GM18508 (cell line): ENCODE measurements around the gene MRPL23.
"Not testable (repeated sequence)": the region's sequence is repeated elsewhere in the genome, so short reads cannot be mapped to it uniquely, and the experiment has no call there.

Experiments used
- ATAC-seq: cut with Tn5 transposase; IDR thresholded peaks from one replicate; pipeline ENCODE4 v1.9.1; 2021; ENCODE audit warnings: moderate number of reproducible peaks; ENCODE audit not compliant: insufficient read depth, unreplicated experiment

The MRPL23 gene

DNA sequence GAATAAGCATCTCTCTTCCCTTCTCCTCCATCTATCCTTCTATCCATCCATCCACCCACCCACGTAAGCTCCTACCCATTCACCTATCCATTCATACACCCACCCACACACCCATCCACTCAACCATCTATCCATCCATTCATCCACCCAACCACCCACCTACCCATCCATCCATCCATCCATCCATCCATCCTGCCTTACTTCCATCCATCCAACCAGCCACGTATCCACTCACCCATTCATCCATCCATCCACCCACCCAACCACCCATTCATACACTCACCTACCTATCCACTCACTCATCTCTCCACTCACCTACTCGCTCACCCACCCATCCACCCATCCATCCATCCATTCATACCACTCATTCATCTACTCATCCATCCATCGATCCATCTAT is 14.5 kb upstream of the MRPL23 start:
- no peak for ATAC-seq

DNA sequence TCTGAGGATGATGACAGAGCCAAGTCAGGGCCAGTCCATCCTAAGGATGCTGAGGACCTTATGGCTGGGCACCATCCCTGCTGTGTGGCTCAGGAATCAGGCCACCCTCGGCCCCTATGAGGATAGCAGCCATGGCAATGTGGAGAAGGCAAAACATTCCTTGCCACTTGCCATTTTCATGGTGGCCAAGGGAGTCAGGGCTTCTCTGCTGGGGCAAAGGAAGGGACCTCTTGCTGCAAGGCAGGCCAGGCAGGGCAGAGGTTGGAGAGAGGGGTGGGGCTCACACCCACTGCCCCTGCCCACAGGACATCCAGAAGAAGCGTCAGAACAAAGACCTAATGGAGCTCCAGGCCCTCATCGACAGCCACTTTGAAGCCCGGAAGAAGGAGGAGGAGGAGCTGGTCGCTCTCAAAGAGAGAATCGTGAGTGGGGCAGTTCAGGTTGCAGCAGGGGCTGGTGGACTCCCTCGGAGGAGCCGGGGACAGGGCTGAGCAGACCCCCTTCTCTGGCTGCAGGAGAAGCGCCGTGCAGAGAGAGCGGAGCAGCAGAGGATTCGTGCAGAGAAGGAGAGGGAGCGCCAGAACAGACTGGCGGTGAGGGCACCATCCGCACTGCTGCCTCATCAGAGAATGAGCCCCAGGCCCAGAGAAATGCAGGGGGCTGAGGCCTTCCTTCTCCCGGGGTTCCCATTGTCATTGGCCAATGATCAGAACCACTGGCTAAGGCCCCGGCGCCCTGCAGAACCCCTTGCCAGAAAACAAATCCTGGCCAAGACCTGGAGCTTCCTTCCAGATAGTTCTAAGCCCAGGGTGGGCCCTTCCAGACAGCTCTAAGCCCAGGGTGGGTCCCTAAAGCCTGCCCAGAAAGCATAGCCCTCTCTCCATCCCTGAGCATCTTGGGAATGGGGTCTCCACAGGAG is 13.5 kb upstream of the MRPL23 start:
- no peak for ATAC-seq

DNA sequence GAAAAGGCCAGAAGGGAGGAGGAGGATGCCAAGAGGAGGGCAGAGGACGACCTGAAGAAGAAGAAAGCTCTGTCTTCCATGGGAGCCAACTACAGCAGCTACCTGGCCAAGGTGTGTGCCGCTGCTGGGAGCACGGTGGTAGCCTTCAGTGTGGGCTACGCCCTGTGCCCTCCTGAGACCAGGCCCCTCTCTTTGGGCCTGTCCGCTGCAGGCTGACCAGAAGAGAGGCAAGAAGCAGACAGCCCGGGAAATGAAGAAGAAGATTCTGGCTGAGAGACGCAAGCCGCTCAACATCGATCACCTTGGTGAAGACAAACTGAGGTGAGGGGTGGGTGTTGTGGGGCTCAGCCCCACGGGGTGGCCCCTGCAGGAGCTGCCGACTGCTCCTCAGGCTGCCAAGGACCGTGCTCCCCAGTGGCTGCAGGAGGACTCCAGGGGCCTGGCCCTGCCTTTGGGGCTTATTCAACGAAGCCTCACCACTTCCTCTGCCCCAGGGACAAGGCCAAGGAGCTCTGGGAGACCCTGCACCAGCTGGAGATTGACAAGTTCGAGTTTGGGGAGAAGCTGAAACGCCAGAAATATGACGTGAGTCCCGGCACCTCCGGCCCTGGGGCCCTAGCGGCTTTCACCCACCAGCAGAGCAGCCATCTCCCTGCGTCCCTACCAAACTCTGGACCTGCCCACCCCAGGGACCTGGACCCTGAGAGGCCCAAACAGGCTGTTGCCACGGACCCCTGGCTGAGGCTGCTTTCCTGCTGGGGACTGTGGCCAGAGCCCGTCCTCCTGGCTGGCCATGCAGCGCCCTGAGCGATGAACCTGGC is 12.6 kb upstream of the MRPL23 start:
- ATAC-seq: no peak

DNA sequence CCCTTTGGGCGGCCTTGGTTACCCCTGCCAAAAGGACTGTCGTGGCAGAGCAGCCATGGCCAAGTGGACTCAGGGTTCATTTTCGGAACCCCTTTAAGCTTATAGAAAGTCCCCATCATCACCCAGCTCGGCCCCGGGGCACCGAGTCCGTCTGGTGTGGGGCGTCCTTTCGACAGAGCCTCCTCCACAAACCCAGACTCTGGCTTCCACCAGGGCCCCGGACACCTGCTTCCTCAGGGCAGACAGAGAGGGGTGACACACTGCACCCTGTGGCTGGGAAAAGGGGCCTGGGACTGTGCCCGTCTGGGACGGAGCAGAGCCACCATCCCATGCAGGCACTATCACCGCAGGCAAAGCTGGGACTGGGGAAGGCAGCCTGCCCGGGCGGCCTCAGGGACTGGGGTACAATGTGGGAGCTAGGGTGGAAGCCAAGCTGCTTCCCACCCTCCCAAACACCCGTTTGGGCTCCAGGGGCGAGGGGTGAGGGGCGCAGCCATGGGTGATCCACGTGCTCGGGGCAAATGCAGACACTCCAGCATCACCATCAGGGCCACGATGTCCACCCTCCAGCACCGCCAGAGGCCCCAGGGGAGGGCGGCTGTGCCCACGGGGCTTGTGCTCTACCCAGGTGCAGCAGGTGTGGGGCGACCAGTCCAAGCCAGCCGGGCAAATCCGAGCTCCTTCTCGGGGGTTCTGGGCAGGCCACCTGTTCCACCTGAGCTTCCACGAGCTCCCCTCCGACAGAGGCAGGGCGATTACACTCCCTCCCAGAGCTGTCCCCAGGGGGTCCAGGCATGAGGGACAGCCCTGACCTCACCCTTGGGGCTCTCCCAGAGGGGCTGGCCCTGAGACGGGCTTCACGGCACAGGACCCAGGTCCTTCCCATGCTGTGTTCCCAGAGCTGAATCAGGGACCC is 11.7 kb upstream of the MRPL23 start:
- no peak for ATAC-seq

DNA sequence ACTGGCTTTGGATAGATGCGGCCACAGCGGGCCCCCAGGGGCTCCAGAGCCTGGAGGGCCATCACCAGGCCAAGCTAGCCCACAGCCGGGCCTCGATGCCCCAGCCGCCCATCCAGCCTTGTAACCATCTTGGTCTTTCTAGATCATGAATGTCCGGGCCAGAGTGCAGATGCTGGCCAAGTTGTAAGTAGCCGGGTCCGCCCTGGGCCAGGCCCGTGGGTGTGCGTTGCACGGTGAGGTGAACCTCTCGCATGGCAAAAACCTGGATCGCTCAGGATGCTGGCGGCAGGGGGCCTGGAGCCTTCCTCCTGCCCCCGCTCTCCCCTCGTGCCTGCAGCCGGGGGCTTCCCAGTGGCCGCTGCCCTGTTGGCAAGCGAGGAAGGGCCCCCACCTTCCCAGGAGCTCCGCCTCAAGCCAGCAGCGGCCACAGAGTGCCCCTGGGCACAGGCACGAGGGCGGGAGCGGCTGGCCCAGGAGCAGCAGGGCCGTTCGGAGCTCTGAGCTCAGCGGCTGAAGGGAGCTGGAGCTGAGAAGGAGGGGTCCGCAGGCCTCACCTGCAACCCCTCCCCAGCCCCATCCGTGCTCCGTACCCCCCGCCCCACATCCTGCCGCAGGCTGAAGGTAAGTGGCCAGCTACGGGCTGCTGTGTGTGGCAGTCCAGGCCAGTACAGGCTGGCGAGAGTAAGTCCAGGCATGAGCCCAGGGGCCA is 10.9 kb upstream of the MRPL23 start:
- no peak for ATAC-seq

DNA sequence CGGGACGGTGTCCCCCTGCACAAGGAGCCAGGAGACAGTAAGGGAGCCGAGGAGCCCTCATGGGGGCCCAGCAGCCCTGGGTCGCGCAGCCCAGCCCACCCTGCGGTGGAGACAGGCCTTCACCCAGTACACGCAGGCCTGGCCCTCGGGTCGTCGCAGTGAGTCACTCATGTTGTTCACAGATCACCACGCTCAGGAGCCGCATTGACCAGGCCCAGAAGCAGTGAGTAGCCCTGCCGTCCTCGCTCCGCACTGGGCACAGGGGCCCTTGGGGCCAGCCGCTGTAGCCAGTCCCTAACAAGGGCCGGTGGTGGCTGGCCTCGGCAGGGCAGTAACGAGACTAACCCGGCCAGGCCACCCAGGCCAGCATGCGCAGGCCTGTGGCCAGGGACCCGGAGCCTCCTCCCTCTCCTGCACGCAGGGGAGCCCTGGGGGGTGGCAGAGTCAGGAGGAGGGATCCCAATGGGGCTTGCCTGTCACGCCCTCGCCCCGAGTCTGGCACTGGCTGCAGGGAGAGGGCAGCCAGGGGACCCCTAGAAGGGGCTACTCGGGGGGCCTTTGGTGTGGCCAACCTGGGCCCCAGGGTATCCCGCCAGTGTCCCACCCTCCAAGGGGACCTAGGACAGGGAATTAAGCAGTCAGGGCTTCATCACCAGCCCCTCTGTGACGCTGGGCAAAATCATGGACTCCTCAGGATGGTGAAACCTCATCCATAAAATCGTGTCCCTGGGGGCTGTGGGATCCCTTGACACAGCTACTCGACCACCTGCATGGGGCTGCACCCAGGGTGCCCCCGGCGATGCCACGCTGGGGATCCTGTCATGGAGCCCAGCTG is 10.1 kb upstream of the MRPL23 start:
- no peak for ATAC-seq

DNA sequence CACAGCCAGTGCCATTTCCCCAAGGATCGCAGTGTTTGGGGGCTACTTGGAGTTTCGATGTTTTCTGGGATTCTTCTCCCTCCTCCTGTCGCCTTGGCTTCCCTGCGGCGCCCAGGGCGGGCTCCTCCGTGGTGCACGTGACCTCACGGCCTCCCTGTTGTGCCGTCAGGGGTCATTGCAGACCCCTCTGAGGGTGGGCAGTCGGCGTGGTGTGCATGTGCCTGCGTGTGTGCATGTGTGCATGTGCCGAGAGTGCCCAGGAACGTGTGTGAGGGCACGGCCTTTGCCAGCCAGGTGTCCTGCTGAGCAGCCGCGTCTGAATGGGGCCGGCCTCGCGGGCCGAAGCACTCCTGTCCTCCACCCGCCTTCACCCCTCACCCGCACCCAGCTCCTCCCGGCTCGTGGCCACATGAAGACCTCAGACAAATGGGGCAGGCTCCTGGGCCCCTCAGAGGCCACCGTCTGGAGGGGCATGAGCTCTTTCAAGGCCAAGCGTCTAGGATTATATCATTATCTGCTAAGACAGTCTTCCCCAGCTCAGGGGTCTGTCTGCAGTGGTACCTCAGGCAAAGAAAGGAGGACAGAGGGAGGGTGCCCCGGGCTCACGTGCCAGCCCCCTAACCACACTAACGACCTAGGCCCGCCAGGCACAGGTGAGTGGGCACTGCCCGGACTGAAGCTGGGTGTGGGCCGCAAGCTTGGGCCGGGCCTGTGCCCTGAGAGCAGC is 9.4 kb upstream of the MRPL23 start:
- no peak for ATAC-seq

DNA sequence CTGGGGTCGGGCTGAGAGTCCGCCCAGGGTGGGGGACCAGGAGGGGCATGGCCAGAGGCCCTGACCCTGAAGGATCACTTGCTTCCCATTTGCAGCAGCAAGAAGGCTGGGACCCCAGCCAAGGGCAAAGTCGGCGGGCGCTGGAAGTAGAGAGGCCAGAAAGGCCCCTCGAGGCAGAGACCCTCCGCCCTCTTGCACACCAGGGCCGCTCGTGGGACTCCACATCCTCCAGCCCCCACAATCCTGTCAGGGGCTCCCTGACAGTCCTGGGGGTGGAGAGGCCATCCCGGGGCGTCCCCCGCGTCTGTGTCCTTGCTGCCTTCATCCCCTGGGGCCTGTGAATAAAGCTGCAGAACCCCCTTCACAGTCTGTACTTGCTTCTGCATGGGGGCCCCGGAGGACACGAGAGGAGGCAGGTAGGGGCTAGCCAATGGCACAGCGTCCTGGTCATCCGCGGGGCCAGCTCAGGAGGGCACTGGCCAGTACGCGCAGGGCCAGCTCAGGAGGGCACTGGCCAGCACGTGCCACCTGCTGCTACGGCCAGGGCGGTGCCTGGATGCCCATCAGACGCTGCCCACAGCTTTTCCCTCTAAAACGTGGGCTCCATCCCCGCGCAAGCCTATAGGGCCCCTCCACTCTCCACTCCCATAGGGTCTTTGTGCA is 8.7 kb upstream of the MRPL23 start:
- no peak for ATAC-seq

DNA sequence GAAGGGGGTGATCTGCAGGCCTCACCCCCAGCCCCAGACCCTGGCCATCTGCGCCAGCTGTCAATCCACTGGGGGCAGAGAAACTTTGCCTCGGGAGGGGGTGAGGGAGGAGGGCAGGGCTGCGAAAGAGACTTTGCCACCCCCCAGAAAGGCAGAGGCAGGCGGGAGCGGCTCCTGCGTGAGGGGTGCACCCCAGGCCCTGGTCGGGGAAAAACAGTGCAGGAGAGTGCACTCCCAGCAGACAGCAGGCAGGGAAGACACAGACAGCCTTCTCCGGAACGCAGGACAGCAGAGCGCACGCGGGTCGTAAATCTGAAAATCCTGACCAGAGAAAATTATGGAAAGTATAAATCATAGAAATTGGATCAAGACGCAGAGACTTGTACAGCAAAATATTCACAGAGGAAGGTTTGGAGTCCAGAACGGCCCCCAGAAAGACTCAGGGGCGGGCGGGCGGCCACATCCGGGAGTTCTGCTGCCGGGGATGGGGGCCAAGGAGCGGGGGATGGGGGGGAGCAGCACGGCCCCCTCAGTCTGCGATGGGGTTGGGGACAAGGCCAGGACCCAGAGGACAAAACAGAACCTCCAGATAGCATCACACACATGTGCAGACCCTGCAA is 8.0 kb upstream of the MRPL23 start:
- no peak for ATAC-seq

DNA sequence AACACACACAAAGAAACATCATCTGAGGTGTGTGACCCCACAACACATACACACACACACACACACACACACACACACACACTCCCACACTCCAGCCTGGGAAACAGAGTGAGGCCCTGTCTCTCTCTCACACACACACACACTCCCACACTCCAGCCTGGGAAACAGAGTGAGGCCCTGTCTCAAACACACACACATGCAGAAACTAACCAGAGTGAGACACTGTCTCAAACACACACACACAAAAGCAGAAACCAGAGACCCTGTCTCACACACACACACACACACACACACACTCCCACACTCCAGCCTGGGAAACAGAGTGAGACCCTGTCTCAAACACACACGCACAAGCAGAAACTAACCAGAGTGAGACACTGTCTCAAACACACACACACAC is 7.3 kb upstream of the MRPL23 start:
- not testable (repeated sequence) for ATAC-seq

DNA sequence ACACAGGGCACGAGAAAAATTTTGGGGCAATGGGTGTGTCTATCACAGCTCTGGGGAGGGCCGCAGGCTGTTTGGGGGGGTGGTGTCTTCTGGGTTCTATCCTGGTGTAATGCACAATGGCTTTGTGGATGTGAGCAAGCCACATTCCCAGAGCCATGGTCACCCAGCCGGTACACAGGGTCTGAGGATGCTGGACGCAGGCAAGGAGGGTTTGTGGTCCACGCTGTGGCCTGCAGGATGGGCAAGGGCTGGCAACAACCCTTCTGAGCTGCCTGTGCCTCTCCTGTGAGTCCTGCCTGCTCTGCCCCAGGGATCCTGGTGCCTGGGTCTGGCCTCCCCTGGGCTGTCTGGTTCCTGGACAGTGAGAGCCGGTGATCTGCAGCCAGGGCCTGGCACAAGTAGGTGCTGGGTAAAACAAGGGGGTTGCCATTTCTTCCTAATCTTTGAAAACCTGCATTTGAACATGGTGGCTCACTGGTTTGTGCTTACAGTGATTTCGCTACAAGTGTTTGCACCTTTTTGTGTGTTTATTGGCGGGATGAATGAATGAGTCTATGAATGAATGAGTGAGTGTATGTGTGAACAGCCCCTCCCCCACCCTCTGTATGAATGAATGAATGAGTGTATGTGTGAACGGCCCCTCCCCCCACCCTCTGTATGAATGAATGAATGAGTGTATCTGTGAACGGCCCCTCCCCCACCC is 4.4 kb upstream of the MRPL23 start:
- no peak for ATAC-seq

DNA sequence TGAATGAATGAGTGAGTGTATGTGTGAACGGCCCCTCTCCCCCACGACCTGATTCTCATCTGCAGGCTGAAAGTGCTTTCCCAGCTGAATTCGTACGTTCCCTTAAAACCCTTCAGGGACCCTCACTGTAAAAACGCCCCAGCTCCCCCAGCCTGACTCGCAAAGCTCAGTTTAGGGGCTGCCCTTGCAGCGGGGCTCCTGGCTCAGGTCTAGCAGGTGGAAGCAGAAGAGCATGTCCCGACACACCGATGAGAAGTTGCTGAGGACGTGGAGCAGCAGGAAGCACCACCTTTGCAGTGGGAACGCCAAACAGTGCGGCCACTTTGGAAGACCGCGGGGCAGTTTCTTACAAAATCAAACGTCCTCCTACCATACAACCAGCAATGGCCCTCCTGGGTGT is 3.6 kb upstream of the MRPL23 start:
- no peak for ATAC-seq

DNA sequence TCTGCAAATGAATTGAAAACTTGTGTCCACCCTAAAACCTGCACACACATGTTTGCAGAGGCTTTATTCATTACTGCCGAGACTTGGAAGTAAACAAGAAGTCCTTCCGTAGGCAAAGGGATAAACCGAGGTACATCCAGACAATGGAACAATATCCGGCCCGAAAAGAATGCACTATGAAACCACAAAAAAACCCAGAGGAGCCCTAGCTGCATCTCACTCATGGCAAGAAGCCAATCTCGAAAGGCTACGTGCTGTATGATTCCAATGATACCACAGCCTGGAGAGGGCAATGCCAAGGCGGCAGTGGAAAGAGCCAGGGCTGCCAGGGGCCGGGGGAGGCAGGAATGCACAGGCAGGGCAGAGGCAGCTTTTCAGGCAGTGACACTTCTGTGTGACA is 3.2 kb upstream of the MRPL23 start:
- ATAC-seq: no peak

DNA sequence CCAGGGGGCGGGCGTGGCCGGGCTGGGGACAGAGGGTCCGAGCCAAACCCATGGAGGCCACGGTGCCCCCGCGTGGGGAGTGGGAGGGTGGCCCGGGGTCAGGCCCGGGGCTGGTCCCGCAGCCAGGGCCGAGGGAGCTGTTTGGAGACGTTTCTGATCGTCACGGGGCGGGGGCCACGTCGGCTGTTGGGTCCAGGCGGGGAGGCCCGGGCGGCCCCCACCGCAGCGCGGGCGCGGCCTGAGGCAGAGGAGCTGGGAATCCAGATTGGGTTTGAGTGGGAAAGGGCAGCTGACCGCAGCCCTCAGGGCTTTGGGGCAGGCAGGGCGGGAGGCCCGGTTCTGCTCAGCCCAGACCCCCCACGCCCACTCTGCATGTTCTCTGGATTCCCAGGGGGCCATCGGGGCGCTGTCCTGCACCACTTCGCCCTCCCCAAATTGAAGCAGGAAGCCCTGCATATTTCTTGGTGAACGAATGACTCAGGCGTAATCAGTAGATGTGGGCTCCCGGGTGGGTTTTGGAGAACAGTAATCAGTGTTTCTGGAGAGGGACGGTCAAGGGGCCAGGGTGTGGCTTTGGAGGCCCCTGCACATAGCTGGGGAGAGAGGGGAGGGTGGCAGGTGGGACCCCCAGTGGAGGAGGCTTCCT is 583 bp downstream of the MRPL23 start:
- no peak for ATAC-seq

DNA sequence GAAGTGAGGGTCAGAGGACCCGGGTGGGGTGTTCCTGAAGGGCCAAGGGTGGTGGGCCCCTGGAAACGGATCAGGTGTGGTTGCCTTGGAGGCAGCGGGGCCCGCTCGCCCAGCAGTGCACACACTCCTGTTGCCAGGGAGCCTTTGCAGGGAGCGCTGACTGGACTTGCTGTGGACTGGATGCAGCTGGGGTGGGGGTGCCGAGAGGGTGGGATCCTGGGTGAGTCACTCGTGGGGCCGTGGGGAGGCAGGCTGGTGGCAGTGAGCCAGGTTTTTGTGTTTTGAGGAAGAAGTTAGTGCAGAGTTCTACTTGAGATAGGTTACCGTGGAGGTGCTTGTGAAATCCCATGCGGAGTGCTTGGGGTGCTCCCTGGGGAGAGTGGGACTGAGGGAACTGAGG is 1.3 kb downstream of the MRPL23 start:
- no peak for ATAC-seq

DNA sequence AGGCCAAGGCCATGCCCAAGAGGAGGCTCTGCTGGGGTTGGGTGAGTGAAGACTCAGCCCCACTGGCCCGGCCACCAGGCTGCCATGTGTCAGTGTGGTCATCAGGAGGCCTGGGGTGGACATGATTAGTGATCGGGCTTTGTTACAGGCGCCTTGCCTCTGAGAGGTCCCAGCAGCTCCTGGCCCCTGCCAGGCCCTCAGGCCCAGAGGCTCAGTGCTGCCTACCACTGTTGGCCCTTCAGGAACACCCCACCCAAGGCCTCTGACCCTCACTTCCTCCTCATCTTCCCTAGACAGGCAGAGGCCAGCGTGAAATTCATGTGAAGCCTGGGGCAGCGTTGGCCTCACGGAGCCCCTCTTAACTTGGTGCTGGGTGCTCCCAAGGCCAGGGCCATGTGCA is 2.2 kb downstream of the MRPL23 start:
- ATAC-seq: no peak
